ENCODE data around the gene ATP10B. TPM values are rescaled to one million over a fixed set of nuclear protein-coding genes. Genes with fewer than 3 reads are reported as not detected.

ATP10B gene
- total RNA-seq, 1 donor = not detected

GRCh38 chr5:160602744-160603143 lies 249.3 kb downstream of the ATP10B start:
- H3K4me3 ChIP-seq (ENCODE audit: low read depth, low read length) = no peak overlapping the region
- TF ChIP-seq, protein P1, sequence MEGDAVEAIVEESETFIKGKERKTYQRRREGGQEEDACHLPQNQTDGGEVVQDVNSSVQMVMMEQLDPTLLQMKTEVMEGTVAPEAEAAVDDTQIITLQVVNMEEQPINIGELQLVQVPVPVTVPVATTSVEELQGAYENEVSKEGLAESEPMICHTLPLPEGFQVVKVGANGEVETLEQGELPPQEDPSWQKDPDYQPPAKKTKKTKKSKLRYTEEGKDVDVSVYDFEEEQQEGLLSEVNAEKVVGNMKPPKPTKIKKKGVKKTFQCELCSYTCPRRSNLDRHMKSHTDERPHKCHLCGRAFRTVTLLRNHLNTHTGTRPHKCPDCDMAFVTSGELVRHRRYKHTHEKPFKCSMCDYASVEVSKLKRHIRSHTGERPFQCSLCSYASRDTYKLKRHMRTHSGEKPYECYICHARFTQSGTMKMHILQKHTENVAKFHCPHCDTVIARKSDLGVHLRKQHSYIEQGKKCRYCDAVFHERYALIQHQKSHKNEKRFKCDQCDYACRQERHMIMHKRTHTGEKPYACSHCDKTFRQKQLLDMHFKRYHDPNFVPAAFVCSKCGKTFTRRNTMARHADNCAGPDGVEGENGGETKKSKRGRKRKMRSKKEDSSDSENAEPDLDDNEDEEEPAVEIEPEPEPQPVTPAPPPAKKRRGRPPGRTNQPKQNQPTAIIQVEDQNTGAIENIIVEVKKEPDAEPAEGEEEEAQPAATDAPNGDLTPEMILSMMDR (IDR thresholded peaks at IDR 0.05; ENCODE audit: insufficient read depth, low read length) = no peak
- no peak for DNase-seq (ENCODE audit: low read depth)

GRCh38 chr5:160601046-160601445 lies 251.0 kb downstream of the ATP10B start:
- TF ChIP-seq, protein P1 (IDR thresholded peaks at IDR 0.05; ENCODE audit: insufficient read depth, low read length) = no peak
- H3K4me3 ChIP-seq (ENCODE audit: low read depth, low read length) = no peak overlapping the region
- no peak for DNase-seq (ENCODE audit: low read depth)

DNA sequence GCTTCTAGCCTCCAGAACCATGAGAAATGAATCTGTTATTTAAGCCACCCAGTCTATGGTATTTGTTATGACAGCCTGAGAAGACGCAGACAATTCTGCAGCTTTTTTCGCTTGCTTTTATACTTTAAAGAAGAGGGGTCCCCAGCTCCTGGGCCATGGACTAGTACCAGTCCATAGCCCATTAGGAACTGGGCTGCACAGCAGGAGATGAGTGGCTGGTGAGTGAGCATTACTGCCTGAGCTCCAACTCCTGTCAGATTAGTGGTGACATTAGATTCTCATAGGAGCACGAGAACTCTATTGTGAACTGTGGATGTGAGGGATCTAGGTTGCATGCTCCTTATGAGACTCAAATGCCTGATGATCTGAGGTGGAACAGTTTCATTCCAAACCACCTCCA lies 278.7 kb downstream of the ATP10B start:
- no peak for DNase-seq (ENCODE audit: low read depth)
- TF ChIP-seq, protein P1 (IDR thresholded peaks at IDR 0.05; ENCODE audit: insufficient read depth, low read length) = no peak
- no peak overlapping the region for H3K4me3 ChIP-seq (ENCODE audit: low read depth, low read length)

- DNase-seq (ENCODE audit: low read depth) = no peak
- TF ChIP-seq, protein P1 (IDR thresholded peaks at IDR 0.05; ENCODE audit: insufficient read depth, low read length) = no peak
- no peak overlapping the region for H3K4me3 ChIP-seq (ENCODE audit: low read depth, low read length)
Observed at GRCh38 chr5:160567031-160567705, 284.8 kb downstream of the ATP10B start.

- no peak overlapping the region for H3K4me3 ChIP-seq (ENCODE audit: low read depth, low read length)
- TF ChIP-seq, protein P1 (IDR thresholded peaks at IDR 0.05; ENCODE audit: insufficient read depth, low read length) = no peak
Observed at GRCh38 chr5:160565376-160565775, 286.6 kb downstream of the ATP10B start.

GRCh38 chr5:160556846-160557245 lies 295.2 kb downstream of the ATP10B start:
- TF ChIP-seq, protein P1 (IDR thresholded peaks at IDR 0.05; ENCODE audit: insufficient read depth, low read length) = no peak
- no peak overlapping the region for H3K4me3 ChIP-seq (ENCODE audit: low read depth, low read length)
- no peak for DNase-seq (ENCODE audit: low read depth)

More at GRCh38 chr5:160565376-160565775, 286.6 kb downstream of the ATP10B start:
- no peak for DNase-seq (ENCODE audit: low read depth)

Data from fibroblast of the aortic adventitia (primary cell).